PC-9 (cell line): Measurements from ENCODE around the gene ATP2C2.

Source experiments
- EZH2 ChIP-seq: fragments of 200-600 bp; sonication (generic); IDR thresholded peaks from 2 replicates; pipeline ENCODE4 v1.8.0; 2017; ENCODE audit warnings: antibody characterized with exemption, low read depth
- TF ChIP-seq, protein P1 (sequence below): fragments of 200-600 bp; sonication (generic); conservative IDR thresholded peaks from 2 replicates; pipeline ENCODE4 v1.6.1; 2017; ENCODE audit warnings: mixed run types, antibody characterized with exemption, mild to moderate bottlenecking, moderate library complexity

DNA sequence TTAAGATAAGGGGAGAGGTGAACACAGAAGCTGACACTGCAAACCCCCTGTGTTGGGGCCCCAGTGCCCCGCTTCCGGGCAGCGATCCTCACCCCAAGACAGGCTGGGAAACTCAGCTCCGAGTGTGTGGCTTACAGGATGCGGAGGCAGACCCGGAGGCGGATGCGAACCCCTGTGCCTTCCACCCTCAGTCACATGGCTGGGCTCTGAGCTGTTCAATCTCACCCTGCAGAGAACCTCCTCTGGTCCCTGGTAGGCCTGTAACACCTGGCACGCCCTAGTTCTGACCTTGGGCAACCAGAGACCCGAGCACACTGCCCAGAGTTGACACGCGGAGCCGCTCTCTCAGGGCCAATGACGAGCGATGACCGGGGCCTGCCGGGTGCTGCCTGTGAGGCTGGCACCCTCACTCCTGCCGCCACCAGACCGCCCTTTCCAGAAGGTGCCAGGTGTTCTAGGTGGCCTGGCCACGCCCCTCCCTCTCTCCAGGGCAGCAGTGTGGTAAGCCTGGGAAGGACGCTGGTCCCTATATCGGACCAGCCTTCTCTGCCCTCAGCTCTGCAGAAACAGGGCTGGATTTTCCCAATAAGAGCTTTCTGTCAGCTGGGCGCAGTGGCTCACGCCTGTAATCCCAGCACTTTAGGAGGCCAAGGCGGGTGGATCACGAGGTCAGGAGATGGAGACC lies 112.9 kb downstream of the ATP2C2 start:
- TF ChIP-seq, protein P1, sequence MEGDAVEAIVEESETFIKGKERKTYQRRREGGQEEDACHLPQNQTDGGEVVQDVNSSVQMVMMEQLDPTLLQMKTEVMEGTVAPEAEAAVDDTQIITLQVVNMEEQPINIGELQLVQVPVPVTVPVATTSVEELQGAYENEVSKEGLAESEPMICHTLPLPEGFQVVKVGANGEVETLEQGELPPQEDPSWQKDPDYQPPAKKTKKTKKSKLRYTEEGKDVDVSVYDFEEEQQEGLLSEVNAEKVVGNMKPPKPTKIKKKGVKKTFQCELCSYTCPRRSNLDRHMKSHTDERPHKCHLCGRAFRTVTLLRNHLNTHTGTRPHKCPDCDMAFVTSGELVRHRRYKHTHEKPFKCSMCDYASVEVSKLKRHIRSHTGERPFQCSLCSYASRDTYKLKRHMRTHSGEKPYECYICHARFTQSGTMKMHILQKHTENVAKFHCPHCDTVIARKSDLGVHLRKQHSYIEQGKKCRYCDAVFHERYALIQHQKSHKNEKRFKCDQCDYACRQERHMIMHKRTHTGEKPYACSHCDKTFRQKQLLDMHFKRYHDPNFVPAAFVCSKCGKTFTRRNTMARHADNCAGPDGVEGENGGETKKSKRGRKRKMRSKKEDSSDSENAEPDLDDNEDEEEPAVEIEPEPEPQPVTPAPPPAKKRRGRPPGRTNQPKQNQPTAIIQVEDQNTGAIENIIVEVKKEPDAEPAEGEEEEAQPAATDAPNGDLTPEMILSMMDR = no peak
- no peak for TF ChIP-seq EZH2
